HG02981 (cell line): ENCODE measurements around the gene GDF7.
A peak's percentile ranks its signal among the peaks of the same experiment; 100 is the strongest.
"Not testable (repeated sequence)": the region's sequence is repeated elsewhere in the genome, so short reads cannot be mapped to it uniquely, and the experiment has no call there.

Experiments used
- ATAC-seq: cut with Tn5 transposase; IDR thresholded peaks from one replicate; pipeline ENCODE4 v1.9.1; 2021; ENCODE audit warnings: mild to moderate bottlenecking, moderate library complexity; ENCODE audit not compliant: unreplicated experiment

The GDF7 gene

GRCh38 chr2:20693317-20693716, 26.4 kb downstream of the GDF7 start:
- ATAC-seq: no peak

- ATAC-seq: no peak
Measured at GRCh38 chr2:20696366-20696765, 29.4 kb downstream of the GDF7 start.

GRCh38 chr2:20697322-20697934, 30.5 kb downstream of the GDF7 start:
- ATAC-seq: no peak

- peak; percentile 39 for ATAC-seq
Measured at GRCh38 chr2:20698916-20699613, 32.1 kb downstream of the GDF7 start.

- ATAC-seq: no peak
Measured at GRCh38 chr2:20702563-20702962, 35.6 kb downstream of the GDF7 start.

GRCh38 chr2:20704886-20705285, 37.9 kb downstream of the GDF7 start:
- no peak for ATAC-seq

- no peak for ATAC-seq
Measured at GRCh38 chr2:20706217-20706616, 39.3 kb downstream of the GDF7 start.

- no peak for ATAC-seq
Measured at GRCh38 chr2:20706786-20707185, 39.8 kb downstream of the GDF7 start.

GRCh38 chr2:20707601-20708000, 40.7 kb downstream of the GDF7 start:
- ATAC-seq: no peak

GRCh38 chr2:20711641-20712040, 44.7 kb downstream of the GDF7 start:
- ATAC-seq: not testable (repeated sequence)

- ATAC-seq: not testable (repeated sequence)
Measured at GRCh38 chr2:20713585-20713984, 46.6 kb downstream of the GDF7 start.

- ATAC-seq: not testable (repeated sequence)
Measured at GRCh38 chr2:20714412-20714811, 47.5 kb downstream of the GDF7 start.

- ATAC-seq: not testable (repeated sequence)
Measured at GRCh38 chr2:20716164-20716563, 49.2 kb downstream of the GDF7 start.

- no peak for ATAC-seq
Measured at GRCh38 chr2:20717641-20718040, 50.7 kb downstream of the GDF7 start.

GRCh38 chr2:20722592-20723240, 55.8 kb downstream of the GDF7 start:
- no peak for ATAC-seq

GRCh38 chr2:20723543-20723942, 56.6 kb downstream of the GDF7 start:
- ATAC-seq: no peak

- ATAC-seq: no peak
Measured at GRCh38 chr2:20724500-20725053, 57.6 kb downstream of the GDF7 start.

- ATAC-seq: no peak
Measured at GRCh38 chr2:20725782-20726181, 58.8 kb downstream of the GDF7 start.

- no peak for ATAC-seq
Measured at GRCh38 chr2:20726913-20727312, 60.0 kb downstream of the GDF7 start.

GRCh38 chr2:20728114-20728758, 61.3 kb downstream of the GDF7 start:
- ATAC-seq: no peak
